Activated T-cell treated with anti-CD3 and anti-CD28 coated beads, Interleukin-2, amount 50 U/mL, for 48 hours (primary cell): ENCODE results near the gene SYNGR3.
A peak's percentile ranks its signal among the peaks of the same experiment; 100 is the strongest.
"Not testable (repeated sequence)": the region's sequence is repeated elsewhere in the genome, so short reads cannot be mapped to it uniquely, and the experiment has no call there.

ENCODE experiments used
- DNase-seq, 2 experiments: peaks; one replicate each; pipeline ENCODE4 v3.0.0-alpha.2; 2020

SYNGR3 gene

GRCh38 chr16:1989209-1990100, at the start of gene SYNGR3:
SYNGR3 (plus strand) TSS chr16:1989970; CDS start chr16:1990103, 133 bp downstream.
- DNase-seq, result no peak

GRCh38 chr16:1940273-1941161, 49.3 kb upstream of the SYNGR3 start:
- DNase-seq, result no peak

- no peak for DNase-seq
Measured at GRCh38 chr16:1941162-1942046, 48.4 kb upstream of the SYNGR3 start.

GRCh38 chr16:1942047-1942809, 47.5 kb upstream of the SYNGR3 start:
- peak; percentile 45 to 48 for DNase-seq

- DNase-seq, result peak; percentile 100
Measured at GRCh38 chr16:1942810-1943726, 46.7 kb upstream of the SYNGR3 start, which contains the start of gene MSRB1. MSRB1 (minus strand) TSS chr16:1943199; CDS start chr16:1943156, 43 bp downstream.

GRCh38 chr16:1944612-1945199, 45.1 kb upstream of the SYNGR3 start:
- no peak for DNase-seq

GRCh38 chr16:1945559-1946391, 44.0 kb upstream of the SYNGR3 start:
- DNase-seq, result no peak

- no peak for DNase-seq
Measured at GRCh38 chr16:1946495-1947368, 43.0 kb upstream of the SYNGR3 start.

- no peak for DNase-seq
Measured at GRCh38 chr16:1947369-1947670, 42.5 kb upstream of the SYNGR3 start.

GRCh38 chr16:1949507-1949906, 40.3 kb upstream of the SYNGR3 start:
- DNase-seq, result no peak

- no peak for DNase-seq
Measured at GRCh38 chr16:1950047-1950446, 39.7 kb upstream of the SYNGR3 start.

GRCh38 chr16:1950559-1950958, 39.2 kb upstream of the SYNGR3 start:
- DNase-seq, result no peak

GRCh38 chr16:1953734-1954133, 36.0 kb upstream of the SYNGR3 start:
- no peak for DNase-seq

GRCh38 chr16:1957434-1958142, 32.2 kb upstream of the SYNGR3 start:
- DNase-seq, result not testable (repeated sequence)

GRCh38 chr16:1958143-1958491, 31.7 kb upstream of the SYNGR3 start:
- not testable (repeated sequence) for DNase-seq

- DNase-seq, result no peak
Measured at GRCh38 chr16:1958715-1959268, 31.0 kb upstream of the SYNGR3 start.

- DNase-seq, result peak; percentile 94 to 97
Measured at GRCh38 chr16:1959269-1960039, 30.3 kb upstream of the SYNGR3 start, which contains the start of gene NDUFB10. NDUFB10 (plus strand) TSS chr16:1959538; CDS start chr16:1959625, 87 bp downstream.
